ENCODE measurements around the gene FBLN5.
A peak's percentile ranks its signal among the peaks of the same experiment; 100 is the strongest.
"Not testable (repeated sequence)": the region's sequence is repeated elsewhere in the genome, so short reads cannot be mapped to it uniquely, and the experiment has no call there.

Gene FBLN5

GRCh38 chr14:91866511-91867295 lies 80.8 kb downstream of the FBLN5 start:
- H3K4me3 ChIP-seq (ENCODE audit: low read depth, low read length), result no peak overlapping the region

GRCh38 chr14:91866061-91866460 lies 81.4 kb downstream of the FBLN5 start:
- H3K4me3 ChIP-seq (ENCODE audit: low read depth, low read length), result no peak overlapping the region

GRCh38 chr14:91862417-91862816 lies 85.1 kb downstream of the FBLN5 start:
- no peak overlapping the region for H3K4me3 ChIP-seq (ENCODE audit: low read depth, low read length)

GRCh38 chr14:91861091-91861490 lies 86.4 kb downstream of the FBLN5 start:
- no peak overlapping the region for H3K4me3 ChIP-seq (ENCODE audit: low read depth, low read length)

GRCh38 chr14:91860238-91860637 lies 87.3 kb downstream of the FBLN5 start:
- H3K4me3 ChIP-seq (ENCODE audit: low read depth, low read length), result no peak overlapping the region

GRCh38 chr14:91858536-91859275 lies 88.8 kb downstream of the FBLN5 start:
- no peak overlapping the region for H3K4me3 ChIP-seq (ENCODE audit: low read depth, low read length)

- H3K4me3 ChIP-seq (ENCODE audit: low read depth, low read length), result no peak overlapping the region
Observed at GRCh38 chr14:91857614-91858013, 89.9 kb downstream of the FBLN5 start.

GRCh38 chr14:91854327-91854934 lies 93.1 kb downstream of the FBLN5 start:
- no peak overlapping the region for H3K4me3 ChIP-seq (ENCODE audit: low read depth, low read length)

GRCh38 chr14:91851563-91851962 lies 95.9 kb downstream of the FBLN5 start:
- H3K4me3 ChIP-seq (ENCODE audit: low read depth, low read length), result no peak overlapping the region

GRCh38 chr14:91848504-91849001 lies 98.9 kb downstream of the FBLN5 start:
- no peak overlapping the region for H3K4me3 ChIP-seq (ENCODE audit: low read depth, low read length)

GRCh38 chr14:91847693-91848092 lies 99.8 kb downstream of the FBLN5 start:
- H3K4me3 ChIP-seq (ENCODE audit: low read depth, low read length), result no peak overlapping the region

- H3K4me3 ChIP-seq (ENCODE audit: low read depth, low read length), result no peak overlapping the region
Observed at GRCh38 chr14:91845652-91846051, 101.8 kb downstream of the FBLN5 start.

GRCh38 chr14:91845056-91845455 lies 102.4 kb downstream of the FBLN5 start:
- H3K4me3 ChIP-seq (ENCODE audit: low read depth, low read length), result not testable (repeated sequence)

GRCh38 chr14:91844029-91844428 lies 103.5 kb downstream of the FBLN5 start:
- H3K4me3 ChIP-seq (ENCODE audit: low read depth, low read length), result no peak overlapping the region

- no peak overlapping the region for H3K4me3 ChIP-seq (ENCODE audit: low read depth, low read length)
Observed at GRCh38 chr14:91843437-91843836, 104.1 kb downstream of the FBLN5 start.

GRCh38 chr14:91841065-91841464 lies 106.4 kb downstream of the FBLN5 start:
- no peak overlapping the region for H3K4me3 ChIP-seq (ENCODE audit: low read depth, low read length)

- no peak overlapping the region for H3K4me3 ChIP-seq (ENCODE audit: low read depth, low read length)
Observed at GRCh38 chr14:91839749-91840148, 107.7 kb downstream of the FBLN5 start.

- H3K4me3 ChIP-seq (ENCODE audit: low read depth, low read length), result peak overlapping the region; percentile 47
Observed at GRCh38 chr14:91837076-91837475, 110.4 kb downstream of the FBLN5 start.

- peak overlapping the region; percentile 78 for H3K4me3 ChIP-seq (ENCODE audit: low read depth, low read length)
Observed at GRCh38 chr14:91835920-91836843, 111.3 kb downstream of the FBLN5 start.

- peak overlapping the region; percentile 78 for H3K4me3 ChIP-seq (ENCODE audit: low read depth, low read length)
Observed at GRCh38 chr14:91835197-91835919, 112.1 kb downstream of the FBLN5 start.

All from iPS-11a (cell line).